Hepatocyte (in vitro differentiated cells): ENCODE data around the gene TSEN15. TPM values are rescaled to one million over a fixed set of nuclear protein-coding genes. Genes with fewer than 3 reads are reported as not detected.

Experiments
- DNase-seq: peaks from one replicate; pipeline ENCODE4 v3.0.0-alpha.2; 2016; ENCODE audit warnings: low spot score
- H2AFZ ChIP-seq: fragments of 200-600 bp; sonication (generic); 2 replicates; pipeline ENCODE4 v1.6.0; 2016; ENCODE audit warnings: antibody characterized with exemption, mild to moderate bottlenecking
- H3K27ac ChIP-seq: fragments of 200-600 bp; sonication (generic); 2 replicates; pipeline ENCODE4 v1.5.1; 2016; ENCODE audit warnings: mild to moderate bottlenecking
- H3K27me3 ChIP-seq: fragments of 200-600 bp; sonication (generic); 2 replicates; pipeline ENCODE4 v1.6.1; 2016
- H3K36me3 ChIP-seq: fragments of 200-600 bp; sonication (generic); replicated peaks from 2 replicates; pipeline ENCODE4 v1.5.1; 2016; ENCODE audit warnings: low read depth; ENCODE audit not compliant: insufficient read depth
- H3K4me1 ChIP-seq: fragments of 200-600 bp; sonication (generic); 2 replicates; pipeline ENCODE4 v1.5.1; 2016; ENCODE audit warnings: mild to moderate bottlenecking, moderate library complexity; ENCODE audit not compliant: insufficient read depth
- H3K4me2 ChIP-seq: fragments of 200-600 bp; sonication (generic); 2 replicates; pipeline ENCODE4 v1.6.0; 2016
- H3K4me3 ChIP-seq: fragments of 200-600 bp; sonication (generic); 2 replicates; pipeline ENCODE4 v1.5.1; 2016; ENCODE audit warnings: mild to moderate bottlenecking
- H3K79me2 ChIP-seq: fragments of 200-600 bp; sonication (generic); 2 replicates; pipeline ENCODE4 v1.6.0; 2017; ENCODE audit warnings: mild to moderate bottlenecking
- H3K9me2 ChIP-seq: fragments of 200-600 bp; sonication (generic); replicated peaks from 2 replicates; pipeline ENCODE4 v1.6.0; 2017; ENCODE audit warnings: mild to moderate bottlenecking; ENCODE audit not compliant: insufficient read depth
- H3K9me3 ChIP-seq: fragments of 200-600 bp; sonication (generic); 2 replicates; pipeline ENCODE4 v1.5.1; 2016; ENCODE audit warnings: low read depth, mild to moderate bottlenecking
- H4K20me1 ChIP-seq: fragments of 200-600 bp; sonication (generic); 2 replicates; pipeline ENCODE4 v1.6.0; 2016; ENCODE audit warnings: mild to moderate bottlenecking; ENCODE audit not compliant: insufficient read depth, poor library complexity, severe bottlenecking
- CTCF ChIP-seq: fragments of 200-600 bp; sonication (generic); IDR thresholded peaks from 2 replicates; pipeline ENCODE4 v1.5.1; 2016; ENCODE audit warnings: antibody characterized with exemption, mild to moderate bottlenecking; ENCODE audit not compliant: poor library complexity
- EZH2 ChIP-seq: fragments of 200-600 bp; sonication (generic); IDR thresholded peaks from 2 replicates; pipeline ENCODE4 v1.6.1; 2016; ENCODE audit warnings: antibody characterized with exemption, mild to moderate bottlenecking, borderline replicate concordance
- EZH2phosphoT487 ChIP-seq: fragments of 200-600 bp; sonication (generic); IDR thresholded peaks from one replicate; pipeline ENCODE4 v1.6.1; 2018; ENCODE audit warnings: antibody characterized with exemption, mild to moderate bottlenecking, low read depth, moderate library complexity; ENCODE audit not compliant: unreplicated experiment, severe bottlenecking
- WGBS: methylation state at CpG from one replicate; pipeline ENCODE4 v1.1.6; 2016; ENCODE audit warnings: low lambda C conversion rate; ENCODE audit errors: missing lambda C conversion rate; 5-methylcytosine and 5-hydroxymethylcytosine counted together
- polyA plus RNA-seq: library from polyadenylated mRNA; unstranded; fragments of >200 nt; fragmentation: Nextera tagmentation; extraction: Ambion mirVana; gene quantifications from 2 replicates; pipeline ENCODE4 v1.2.1, GENCODE V29; 2016
- total RNA-seq: library from RNA; depleted of rRNA; stranded (reverse); fragments of >200 nt; gene quantifications from 2 replicates; pipeline ENCODE4 v1.2.3, GENCODE V29; 2014

Gene TSEN15
- total and polyA plus RNA-seq, 2 experiments from 2014 or later: 35.7 to 46.5 TPM

- 75% methylated on average over 7 of the region's 11 CpGs for WGBS
- Histone ChIP-seq H3K79me2 (no peaks in the 10 kb centered on the region), H3K9me2 (no peaks in the 10 kb centered on the region), H3K4me2 (no peak overlapping the region), H3K4me3 (no peak overlapping the region), H3K9me3 (no peaks in the 10 kb centered on the region), H3K27me3 (no peaks in the 10 kb centered on the region), H2AFZ (no peak overlapping the region), H3K36me3 (no peaks in the 10 kb centered on the region), H3K4me1 (no peaks in the 10 kb centered on the region), H4K20me1 (no peaks in the 10 kb centered on the region), H3K27ac (no peak overlapping the region)
- TF ChIP-seq EZH2: no peak
- TF ChIP-seq EZH2phosphoT487: no peak
- TF ChIP-seq CTCF: no peak
- DNase-seq: no peak
Measured at GRCh38 chr1:184110272-184111204, 59.0 kb downstream of the TSEN15 start.

- H3K4me1 ChIP-seq: no peaks in the 10 kb centered on the region
- no peaks in the 10 kb centered on the region for H3K79me2 ChIP-seq
- H3K27ac ChIP-seq: no peak overlapping the region
- H3K4me2 ChIP-seq: no peak overlapping the region
- DNase-seq: no peak
- no peak for TF ChIP-seq CTCF
- TF ChIP-seq EZH2phosphoT487: no peak
- TF ChIP-seq EZH2: no peak
- no peaks in the 10 kb centered on the region for H3K9me3 ChIP-seq
- no peaks in the 10 kb centered on the region for H3K36me3 ChIP-seq
- no peak overlapping the region for H2AFZ ChIP-seq
- no peak overlapping the region for H3K4me3 ChIP-seq
- no peaks in the 10 kb centered on the region for H4K20me1 ChIP-seq
- H3K9me2 ChIP-seq: no peaks in the 10 kb centered on the region
- 75% methylated on average over 2 of the region's 2 CpGs for WGBS
- H3K27me3 ChIP-seq: no peaks in the 10 kb centered on the region
Measured at GRCh38 chr1:184112176-184112948, 60.8 kb downstream of the TSEN15 start.

- H3K9me2 ChIP-seq: no peaks in the 10 kb centered on the region
- H3K27ac ChIP-seq: no peak overlapping the region
- no peaks in the 10 kb centered on the region for H4K20me1 ChIP-seq
- H2AFZ ChIP-seq: no peak overlapping the region
- no peak overlapping the region for H3K4me2 ChIP-seq
- H3K4me3 ChIP-seq: no peak overlapping the region
- H3K9me3 ChIP-seq: no peaks in the 10 kb centered on the region
- H3K79me2 ChIP-seq: no peaks in the 10 kb centered on the region
- H3K36me3 ChIP-seq: no peaks in the 10 kb centered on the region
- H3K27me3 ChIP-seq: no peaks in the 10 kb centered on the region
- WGBS: 71% methylated on average over 1 of the region's 1 CpG
- H3K4me1 ChIP-seq: no peaks in the 10 kb centered on the region
- TF ChIP-seq EZH2phosphoT487: no peak
- no peak for TF ChIP-seq EZH2
- no peak for TF ChIP-seq CTCF
- no peak for DNase-seq
Measured at GRCh38 chr1:184113251-184113650, 61.7 kb downstream of the TSEN15 start.
